BE2C (cell line): ENCODE results near the gene CAP1.

Experiments
- DNase-seq: peaks from one replicate; pipeline ENCODE4 v3.0.0-alpha.2; 2020
- H3K27me3 ChIP-seq: fragments of 250-450 bp; sonication (Bioruptor Pico); 2 replicates; pipeline ENCODE4 v1.5.1; 2020; ENCODE audit warnings: mild to moderate bottlenecking
- H3K36me3 ChIP-seq: fragments of 250-450 bp; sonication (Bioruptor Pico); 2 replicates; pipeline ENCODE4 v1.5.1; 2020; ENCODE audit warnings: mild to moderate bottlenecking
- H3K4me1 ChIP-seq: fragments of 250-450 bp; sonication (Bioruptor Pico); 2 replicates; pipeline ENCODE4 v1.5.1; 2020
- H3K4me3 ChIP-seq: 2 replicates; pipeline ENCODE4 v1.5.1; 2011; ENCODE audit warnings: low read depth, low read length
- H3K9me3 ChIP-seq: fragments of 250-450 bp; sonication (Bioruptor Pico); 2 replicates; pipeline ENCODE4 v1.5.1; 2020
- TF ChIP-seq, protein P1 (sequence below): IDR thresholded peaks from 2 replicates; pipeline ENCODE4 v1.5.1; 2012; ENCODE audit warnings: mild to moderate bottlenecking, low read depth, low read length

Gene CAP1

GRCh38 chr1:40094466-40095110 lies 54.1 kb downstream of the CAP1 start:
- no peaks in the 10 kb centered on the region for H3K9me3 ChIP-seq
- no peak overlapping the region for H3K4me3 ChIP-seq
- no peaks in the 10 kb centered on the region for H3K27me3 ChIP-seq
- no peak for DNase-seq
- H3K4me1 ChIP-seq = no peaks in the 10 kb centered on the region; the same call in 1 of the 2 replicates
- TF ChIP-seq, protein P1, sequence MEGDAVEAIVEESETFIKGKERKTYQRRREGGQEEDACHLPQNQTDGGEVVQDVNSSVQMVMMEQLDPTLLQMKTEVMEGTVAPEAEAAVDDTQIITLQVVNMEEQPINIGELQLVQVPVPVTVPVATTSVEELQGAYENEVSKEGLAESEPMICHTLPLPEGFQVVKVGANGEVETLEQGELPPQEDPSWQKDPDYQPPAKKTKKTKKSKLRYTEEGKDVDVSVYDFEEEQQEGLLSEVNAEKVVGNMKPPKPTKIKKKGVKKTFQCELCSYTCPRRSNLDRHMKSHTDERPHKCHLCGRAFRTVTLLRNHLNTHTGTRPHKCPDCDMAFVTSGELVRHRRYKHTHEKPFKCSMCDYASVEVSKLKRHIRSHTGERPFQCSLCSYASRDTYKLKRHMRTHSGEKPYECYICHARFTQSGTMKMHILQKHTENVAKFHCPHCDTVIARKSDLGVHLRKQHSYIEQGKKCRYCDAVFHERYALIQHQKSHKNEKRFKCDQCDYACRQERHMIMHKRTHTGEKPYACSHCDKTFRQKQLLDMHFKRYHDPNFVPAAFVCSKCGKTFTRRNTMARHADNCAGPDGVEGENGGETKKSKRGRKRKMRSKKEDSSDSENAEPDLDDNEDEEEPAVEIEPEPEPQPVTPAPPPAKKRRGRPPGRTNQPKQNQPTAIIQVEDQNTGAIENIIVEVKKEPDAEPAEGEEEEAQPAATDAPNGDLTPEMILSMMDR = no peak
- H3K36me3 ChIP-seq = 0 out of 2 replicates have a peak, but pooled peaks cover 7% of the 10 kb centered on the region

- no peaks in the 10 kb centered on the region for H3K9me3 ChIP-seq
- H3K36me3 ChIP-seq = 0 out of 2 replicates have a peak, but pooled peaks cover 3% of the 10 kb centered on the region
- H3K4me1 ChIP-seq = no peaks in the 10 kb centered on the region; the same call in 1 of the 2 replicates
- TF ChIP-seq, protein P1 = no peak
- no peaks in the 10 kb centered on the region for H3K27me3 ChIP-seq
- no peak overlapping the region for H3K4me3 ChIP-seq
- no peak for DNase-seq
These were observed 55.3 kb downstream of the CAP1 start for GRCh38 chr1:40095806-40096205.

- peak overlapping the region; percentile 67 for H3K4me3 ChIP-seq
- TF ChIP-seq, protein P1 = no peak
- no peaks in the 10 kb centered on the region for H3K36me3 ChIP-seq
- no peaks in the 10 kb centered on the region for H3K27me3 ChIP-seq
- no peaks in the 10 kb centered on the region; the same call in 1 of the 2 replicates for H3K4me1 ChIP-seq
- DNase-seq = no peak
- no peaks in the 10 kb centered on the region for H3K9me3 ChIP-seq
These were observed 56.1 kb downstream of the CAP1 start for GRCh38 chr1:40096646-40096976.

- peak; percentile 80 for DNase-seq
- Histone ChIP-seq H3K27me3 (no peaks in the 10 kb centered on the region), H3K4me1 (no peaks in the 10 kb centered on the region; the same call in 1 of the 2 replicates), H3K4me3 (peak within 1 kb of the TSS; percentile 67), H3K36me3 (no peaks in the 10 kb centered on the region), H3K9me3 (no peaks in the 10 kb centered on the region)
- TF ChIP-seq, protein P1 = no peak
These were observed 56.7 kb downstream of the CAP1 start, which contains the start of gene PPT1 for GRCh38 chr1:40096977-40097782. Gene PPT1, minus strand, starts transcription at chr1:40097252. Its CDS starts 14 bp downstream, at chr1:40097238.

DNA sequence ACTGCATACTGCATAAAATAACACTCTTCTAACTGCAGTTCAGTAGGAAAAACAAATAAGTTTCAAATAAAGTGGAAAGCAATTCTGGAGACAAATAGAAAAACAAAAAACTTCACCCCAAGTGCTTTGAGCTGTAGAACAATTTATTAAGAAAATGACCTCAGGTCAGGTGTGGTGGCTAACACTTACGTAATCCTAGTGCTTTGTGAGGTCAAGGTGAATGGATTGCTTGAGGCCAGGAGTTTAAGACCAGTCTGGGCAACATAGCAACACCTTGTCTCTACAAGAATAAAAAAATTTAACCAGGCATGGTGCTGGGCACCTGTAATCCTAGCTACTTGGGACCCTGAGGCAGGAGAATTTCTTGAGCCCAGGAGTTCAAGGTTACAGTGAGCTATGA lies 61.5 kb downstream of the CAP1 start:
- no peak for DNase-seq
- H3K4me1 ChIP-seq = no peaks in the 10 kb centered on the region; the same call in 1 of the 2 replicates
- TF ChIP-seq, protein P1 = no peak
- H3K27me3 ChIP-seq = no peaks in the 10 kb centered on the region
- no peaks in the 10 kb centered on the region for H3K36me3 ChIP-seq
- H3K9me3 ChIP-seq = no peaks in the 10 kb centered on the region
- H3K4me3 ChIP-seq = no peak overlapping the region

GRCh38 chr1:40102896-40103295 lies 62.4 kb downstream of the CAP1 start:
- H3K4me1 ChIP-seq = no peaks in the 10 kb centered on the region
- H3K27me3 ChIP-seq = no peaks in the 10 kb centered on the region

More at GRCh38 chr1:40102896-40103295, 62.4 kb downstream of the CAP1 start:
- Histone ChIP-seq H3K9me3 (no peaks in the 10 kb centered on the region), H3K36me3 (no peaks in the 10 kb centered on the region), H3K4me3 (no peak overlapping the region)
- TF ChIP-seq, protein P1 = no peak
- no peak for DNase-seq
